HUES64 (cell line): ENCODE results near the gene NOB1.

Experiments used
- H3K27ac ChIP-seq: 2 replicates; pipeline ENCODE4 v1.7.0; 2013; ENCODE audit warnings: low read depth, low read length, inconsistent platforms
- H3K27me3 ChIP-seq: 2 replicates; pipeline ENCODE4 v1.6.1; 2013; ENCODE audit warnings: mild to moderate bottlenecking, low read length; ENCODE audit not compliant: insufficient read depth
- H3K36me3 ChIP-seq: 2 replicates; pipeline ENCODE4 v1.6.1; 2013; ENCODE audit warnings: mild to moderate bottlenecking, low read length; ENCODE audit not compliant: insufficient read depth
- H3K4me1 ChIP-seq: 2 replicates; pipeline ENCODE4 v1.6.1; 2013; ENCODE audit warnings: mild to moderate bottlenecking, low read length, moderate library complexity; ENCODE audit not compliant: insufficient read depth
- H3K4me3 ChIP-seq: 2 replicates; pipeline ENCODE4 v1.5.1; 2013; ENCODE audit warnings: mild to moderate bottlenecking, low read length, moderate library complexity
- H3K9ac ChIP-seq: 2 replicates; pipeline ENCODE4 v1.6.1; 2013; ENCODE audit warnings: mild to moderate bottlenecking, low read depth, low read length
- H3K9me3 ChIP-seq: 2 replicates; pipeline ENCODE4 v1.6.1; 2013; ENCODE audit warnings: low read depth, low read length; ENCODE audit not compliant: insufficient read depth
- WGBS: fragments of 150-250, 120-280 bp; methylation state at CpG from one replicate; pipeline ENCODE4 v1.1.7; 2013; ENCODE audit warnings: missing lambda C conversion rate; 5-methylcytosine and 5-hydroxymethylcytosine counted together

NOB1 gene

GRCh38 chr16:69699915-69700314, 54.8 kb downstream of the NOB1 start:
- Histone ChIP-seq H3K9ac (no peak overlapping the region), H3K36me3 (peaks cover 56% of the 10 kb centered on the region), H3K4me3 (no peak overlapping the region), H3K27ac (no peak overlapping the region), H3K27me3 (no peaks in the 10 kb centered on the region), H3K4me1 (no peaks in the 10 kb centered on the region), H3K9me3 (no peaks in the 10 kb centered on the region)
- WGBS: no CpG with 5 or more reads among the region's 1 CpG

GRCh38 chr16:69698404-69698803, 56.3 kb downstream of the NOB1 start:
- H3K9me3 ChIP-seq: no peaks in the 10 kb centered on the region
- no peaks in the 10 kb centered on the region for H3K4me1 ChIP-seq
- H3K4me3 ChIP-seq: no peak overlapping the region
- H3K36me3 ChIP-seq: peaks cover 67% of the 10 kb centered on the region
- no peak overlapping the region for H3K27ac ChIP-seq
- no peak overlapping the region for H3K9ac ChIP-seq
- whole genome bisulfite sequencing: 94% methylated on average over 3 of the region's 3 CpGs
- no peaks in the 10 kb centered on the region for H3K27me3 ChIP-seq

GRCh38 chr16:69693916-69694315, 60.8 kb downstream of the NOB1 start:
- 89% methylated on average over 2 of the region's 2 CpGs for WGBS
- no peaks in the 10 kb centered on the region for H3K27me3 ChIP-seq
- H3K36me3 ChIP-seq: peaks cover 75% of the 10 kb centered on the region
- no peaks in the 10 kb centered on the region for H3K4me1 ChIP-seq
- H3K4me3 ChIP-seq: no peak overlapping the region
- no peak overlapping the region for H3K27ac ChIP-seq
- no peak overlapping the region for H3K9ac ChIP-seq
- H3K9me3 ChIP-seq: no peaks in the 10 kb centered on the region

GRCh38 chr16:69691980-69692911, 62.5 kb downstream of the NOB1 start:
- Histone ChIP-seq H3K9me3 (no peaks in the 10 kb centered on the region), H3K4me1 (no peaks in the 10 kb centered on the region), H3K27ac (no peak overlapping the region), H3K9ac (no peak overlapping the region), H3K4me3 (no peak overlapping the region), H3K36me3 (peaks cover 71% of the 10 kb centered on the region), H3K27me3 (no peaks in the 10 kb centered on the region)
- WGBS: 93% methylated on average over 4 of the region's 4 CpGs
